ENCODE results near the gene NAALADL2.

DNA sequence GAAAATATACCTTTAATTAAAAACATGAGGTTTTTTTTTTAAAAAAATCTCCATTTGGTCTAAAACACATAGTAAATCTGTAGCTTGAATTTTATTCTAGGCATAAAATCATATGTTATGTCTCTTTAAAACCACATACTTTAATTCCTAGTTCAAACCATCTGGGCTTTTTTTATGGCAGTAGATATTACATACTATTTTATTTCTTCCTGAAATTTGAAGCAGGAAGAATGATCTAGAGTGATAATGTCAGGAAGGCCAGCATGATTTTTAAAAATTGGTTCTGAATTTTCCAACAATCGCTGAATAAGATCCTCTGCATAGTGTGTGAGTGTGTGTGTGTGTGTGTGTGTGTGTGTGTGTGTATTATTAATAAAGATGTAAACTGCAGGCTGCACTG, 420.3 kb downstream of the NAALADL2 start:
- no peak for TF ChIP-seq POLR2A (IDR thresholded peaks at IDR 0.05; ENCODE audit: low read length)
- no peak for TF ChIP-seq CBX2 (IDR thresholded peaks at IDR 0.05; ENCODE audit: borderline replicate concordance, low read depth)
- TF ChIP-seq, protein P1, sequence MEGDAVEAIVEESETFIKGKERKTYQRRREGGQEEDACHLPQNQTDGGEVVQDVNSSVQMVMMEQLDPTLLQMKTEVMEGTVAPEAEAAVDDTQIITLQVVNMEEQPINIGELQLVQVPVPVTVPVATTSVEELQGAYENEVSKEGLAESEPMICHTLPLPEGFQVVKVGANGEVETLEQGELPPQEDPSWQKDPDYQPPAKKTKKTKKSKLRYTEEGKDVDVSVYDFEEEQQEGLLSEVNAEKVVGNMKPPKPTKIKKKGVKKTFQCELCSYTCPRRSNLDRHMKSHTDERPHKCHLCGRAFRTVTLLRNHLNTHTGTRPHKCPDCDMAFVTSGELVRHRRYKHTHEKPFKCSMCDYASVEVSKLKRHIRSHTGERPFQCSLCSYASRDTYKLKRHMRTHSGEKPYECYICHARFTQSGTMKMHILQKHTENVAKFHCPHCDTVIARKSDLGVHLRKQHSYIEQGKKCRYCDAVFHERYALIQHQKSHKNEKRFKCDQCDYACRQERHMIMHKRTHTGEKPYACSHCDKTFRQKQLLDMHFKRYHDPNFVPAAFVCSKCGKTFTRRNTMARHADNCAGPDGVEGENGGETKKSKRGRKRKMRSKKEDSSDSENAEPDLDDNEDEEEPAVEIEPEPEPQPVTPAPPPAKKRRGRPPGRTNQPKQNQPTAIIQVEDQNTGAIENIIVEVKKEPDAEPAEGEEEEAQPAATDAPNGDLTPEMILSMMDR (IDR thresholded peaks at IDR 0.05), result no peak
- TF ChIP-seq RFX5 (IDR thresholded peaks at IDR 0.05), result no peak
- TF ChIP-seq, protein P2, sequence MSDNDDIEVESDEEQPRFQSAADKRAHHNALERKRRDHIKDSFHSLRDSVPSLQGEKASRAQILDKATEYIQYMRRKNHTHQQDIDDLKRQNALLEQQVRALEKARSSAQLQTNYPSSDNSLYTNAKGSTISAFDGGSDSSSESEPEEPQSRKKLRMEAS (IDR thresholded peaks at IDR 0.05), result no peak
- no peak for TF ChIP-seq RAD21 (conservative IDR thresholded peaks at IDR 0.05 in 1 of 2, IDR thresholded peaks at IDR 0.05 in 1 of 2)
- TF ChIP-seq TP53 (CRISPR knock-in tag; IDR thresholded peaks at IDR 0.05), result no peak
- no peak for TF ChIP-seq RCOR1 (IDR thresholded peaks at IDR 0.05; ENCODE audit: low read depth, low read length)
- TF ChIP-seq RNF2 (IDR thresholded peaks at IDR 0.05; ENCODE audit: borderline replicate concordance, low read depth), result no peak
- TF ChIP-seq HDAC2 (IDR thresholded peaks at IDR 0.05), result no peak
- TF ChIP-seq, protein P3, sequence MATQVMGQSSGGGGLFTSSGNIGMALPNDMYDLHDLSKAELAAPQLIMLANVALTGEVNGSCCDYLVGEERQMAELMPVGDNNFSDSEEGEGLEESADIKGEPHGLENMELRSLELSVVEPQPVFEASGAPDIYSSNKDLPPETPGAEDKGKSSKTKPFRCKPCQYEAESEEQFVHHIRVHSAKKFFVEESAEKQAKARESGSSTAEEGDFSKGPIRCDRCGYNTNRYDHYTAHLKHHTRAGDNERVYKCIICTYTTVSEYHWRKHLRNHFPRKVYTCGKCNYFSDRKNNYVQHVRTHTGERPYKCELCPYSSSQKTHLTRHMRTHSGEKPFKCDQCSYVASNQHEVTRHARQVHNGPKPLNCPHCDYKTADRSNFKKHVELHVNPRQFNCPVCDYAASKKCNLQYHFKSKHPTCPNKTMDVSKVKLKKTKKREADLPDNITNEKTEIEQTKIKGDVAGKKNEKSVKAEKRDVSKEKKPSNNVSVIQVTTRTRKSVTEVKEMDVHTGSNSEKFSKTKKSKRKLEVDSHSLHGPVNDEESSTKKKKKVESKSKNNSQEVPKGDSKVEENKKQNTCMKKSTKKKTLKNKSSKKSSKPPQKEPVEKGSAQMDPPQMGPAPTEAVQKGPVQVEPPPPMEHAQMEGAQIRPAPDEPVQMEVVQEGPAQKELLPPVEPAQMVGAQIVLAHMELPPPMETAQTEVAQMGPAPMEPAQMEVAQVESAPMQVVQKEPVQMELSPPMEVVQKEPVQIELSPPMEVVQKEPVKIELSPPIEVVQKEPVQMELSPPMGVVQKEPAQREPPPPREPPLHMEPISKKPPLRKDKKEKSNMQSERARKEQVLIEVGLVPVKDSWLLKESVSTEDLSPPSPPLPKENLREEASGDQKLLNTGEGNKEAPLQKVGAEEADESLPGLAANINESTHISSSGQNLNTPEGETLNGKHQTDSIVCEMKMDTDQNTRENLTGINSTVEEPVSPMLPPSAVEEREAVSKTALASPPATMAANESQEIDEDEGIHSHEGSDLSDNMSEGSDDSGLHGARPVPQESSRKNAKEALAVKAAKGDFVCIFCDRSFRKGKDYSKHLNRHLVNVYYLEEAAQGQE (IDR thresholded peaks at IDR 0.05), result no peak

All from A549 (cell line).